Glutamatergic neuron (in vitro differentiated cells): ENCODE measurements around the gene TPO. TPM values are rescaled to one million over a fixed set of nuclear protein-coding genes. Genes with fewer than 3 reads are reported as not detected.

Experiments
- DNase-seq: peaks from one replicate; pipeline ENCODE4 v3.0.0; 2022
- H3K27ac Mint-ChIP-seq: one replicate; pipeline ENCODE4 v1.8.0; 2020; ENCODE audit warnings: mild to moderate bottlenecking, mixed read lengths, inconsistent platforms; ENCODE audit not compliant: unreplicated experiment
- H3K27me3 Mint-ChIP-seq: one replicate; pipeline ENCODE4 v1.8.0; 2020; ENCODE audit warnings: mild to moderate bottlenecking, moderate library complexity, mixed read lengths, inconsistent platforms; ENCODE audit not compliant: unreplicated experiment
- H3K36me3 Mint-ChIP-seq: one replicate; pipeline ENCODE4 v1.8.0; 2020; ENCODE audit warnings: mild to moderate bottlenecking, mixed read lengths, inconsistent platforms; ENCODE audit not compliant: unreplicated experiment
- H3K4me1 Mint-ChIP-seq: one replicate; pipeline ENCODE4 v1.8.0; 2020; ENCODE audit warnings: mild to moderate bottlenecking, low read depth, mixed read lengths, inconsistent platforms; ENCODE audit not compliant: unreplicated experiment
- H3K4me3 Mint-ChIP-seq: one replicate; pipeline ENCODE4 v1.8.0; 2020; ENCODE audit warnings: mild to moderate bottlenecking, mixed read lengths, inconsistent platforms; ENCODE audit not compliant: unreplicated experiment
- H3K9me3 Mint-ChIP-seq: one replicate; pipeline ENCODE4 v1.8.0; 2020; ENCODE audit warnings: mild to moderate bottlenecking, moderate library complexity, mixed read lengths, inconsistent platforms; ENCODE audit not compliant: unreplicated experiment
- total RNA-seq: library from RNA; stranded (reverse); fragmentation: NEBNext Ultra II Directional; extraction: Animal tissue kit (Norgen Biotek cat#: 25700); gene quantifications from one replicate; pipeline ENCODE4 v1.2.1, GENCODE V29; 2021; ENCODE audit not compliant: unreplicated experiment
- TF ChIP-seq, protein P1 (sequence below): fragments of 200-600 bp; sonication (generic); IDR thresholded peaks from one replicate; pipeline ENCODE4 v1.5.0; 2021; ENCODE audit not compliant: partially characterized antibody, unreplicated experiment

TPO gene
- total RNA-seq, 1 donor from 2014 or later, result not detected

DNA sequence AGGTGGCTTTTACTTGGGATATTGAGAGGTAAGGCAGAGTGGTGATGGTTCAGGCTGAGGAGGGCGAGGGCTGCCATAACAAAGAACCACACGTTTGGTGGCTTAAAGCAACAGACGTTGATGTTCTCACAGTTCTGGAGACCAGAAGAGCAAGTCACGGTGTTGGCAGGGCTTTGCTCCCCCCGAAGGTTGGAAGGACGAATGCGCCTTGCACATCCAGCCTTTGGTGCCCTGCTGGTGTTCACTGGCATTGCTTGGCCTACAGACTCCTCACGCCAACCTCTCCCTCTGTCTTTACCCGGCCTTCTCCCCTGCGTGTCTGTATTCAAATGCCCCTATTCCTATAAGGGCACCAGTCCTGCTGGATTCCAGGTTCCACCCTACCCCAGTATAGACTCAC, 125.4 kb downstream of the TPO start:
- H3K4me1 Mint-ChIP-seq, result peaks cover 29% of the 10 kb centered on the region
- peaks cover 4% of the 10 kb centered on the region for H3K27me3 Mint-ChIP-seq
- peak; percentile 52 for DNase-seq
- H3K9me3 Mint-ChIP-seq, result peaks cover 7% of the 10 kb centered on the region
- H3K27ac Mint-ChIP-seq, result no peak overlapping the region
- H3K4me3 Mint-ChIP-seq, result no peak overlapping the region
- TF ChIP-seq, protein P1, sequence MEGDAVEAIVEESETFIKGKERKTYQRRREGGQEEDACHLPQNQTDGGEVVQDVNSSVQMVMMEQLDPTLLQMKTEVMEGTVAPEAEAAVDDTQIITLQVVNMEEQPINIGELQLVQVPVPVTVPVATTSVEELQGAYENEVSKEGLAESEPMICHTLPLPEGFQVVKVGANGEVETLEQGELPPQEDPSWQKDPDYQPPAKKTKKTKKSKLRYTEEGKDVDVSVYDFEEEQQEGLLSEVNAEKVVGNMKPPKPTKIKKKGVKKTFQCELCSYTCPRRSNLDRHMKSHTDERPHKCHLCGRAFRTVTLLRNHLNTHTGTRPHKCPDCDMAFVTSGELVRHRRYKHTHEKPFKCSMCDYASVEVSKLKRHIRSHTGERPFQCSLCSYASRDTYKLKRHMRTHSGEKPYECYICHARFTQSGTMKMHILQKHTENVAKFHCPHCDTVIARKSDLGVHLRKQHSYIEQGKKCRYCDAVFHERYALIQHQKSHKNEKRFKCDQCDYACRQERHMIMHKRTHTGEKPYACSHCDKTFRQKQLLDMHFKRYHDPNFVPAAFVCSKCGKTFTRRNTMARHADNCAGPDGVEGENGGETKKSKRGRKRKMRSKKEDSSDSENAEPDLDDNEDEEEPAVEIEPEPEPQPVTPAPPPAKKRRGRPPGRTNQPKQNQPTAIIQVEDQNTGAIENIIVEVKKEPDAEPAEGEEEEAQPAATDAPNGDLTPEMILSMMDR, result peak; percentile 74
- no peaks in the 10 kb centered on the region for H3K36me3 Mint-ChIP-seq

- no peaks in the 10 kb centered on the region for H3K36me3 Mint-ChIP-seq
- H3K9me3 Mint-ChIP-seq, result peaks cover 7% of the 10 kb centered on the region
- no peak for DNase-seq
- TF ChIP-seq, protein P1, result no peak
- peaks cover 32% of the 10 kb centered on the region for H3K4me1 Mint-ChIP-seq
- peaks cover 4% of the 10 kb centered on the region for H3K27me3 Mint-ChIP-seq
- no peak overlapping the region for H3K4me3 Mint-ChIP-seq
- H3K27ac Mint-ChIP-seq, result no peak overlapping the region
These were observed 126.2 kb downstream of the TPO start for GRCh38 chr2:1539441-1539840.

DNA sequence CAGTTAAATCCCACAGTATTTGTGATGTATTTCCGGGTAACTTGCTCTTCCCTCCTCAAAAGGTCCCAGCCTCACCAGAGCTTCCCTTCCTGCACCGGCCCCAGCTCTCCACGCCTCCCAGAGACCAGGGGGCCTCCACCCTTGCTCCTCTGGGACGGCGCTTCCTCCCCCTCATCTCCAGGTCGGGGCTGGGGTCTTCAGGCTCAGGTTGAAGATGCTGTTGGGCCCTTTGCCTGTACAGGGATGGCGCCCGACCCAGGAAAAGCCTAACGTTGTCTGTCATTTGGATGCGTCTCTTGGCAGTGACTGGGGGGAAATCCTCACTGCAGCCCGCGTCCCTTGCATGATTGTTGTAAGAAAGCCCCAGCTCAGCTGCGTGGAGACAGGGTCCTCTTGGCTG, 126.7 kb downstream of the TPO start:
- peaks cover 6% of the 10 kb centered on the region for H3K27me3 Mint-ChIP-seq
- TF ChIP-seq, protein P1, result no peak
- H3K27ac Mint-ChIP-seq, result no peak overlapping the region
- peaks cover 9% of the 10 kb centered on the region for H3K9me3 Mint-ChIP-seq
- H3K36me3 Mint-ChIP-seq, result no peaks in the 10 kb centered on the region
- DNase-seq, result no peak
- H3K4me1 Mint-ChIP-seq, result peaks cover 35% of the 10 kb centered on the region
- H3K4me3 Mint-ChIP-seq, result no peak overlapping the region

DNA sequence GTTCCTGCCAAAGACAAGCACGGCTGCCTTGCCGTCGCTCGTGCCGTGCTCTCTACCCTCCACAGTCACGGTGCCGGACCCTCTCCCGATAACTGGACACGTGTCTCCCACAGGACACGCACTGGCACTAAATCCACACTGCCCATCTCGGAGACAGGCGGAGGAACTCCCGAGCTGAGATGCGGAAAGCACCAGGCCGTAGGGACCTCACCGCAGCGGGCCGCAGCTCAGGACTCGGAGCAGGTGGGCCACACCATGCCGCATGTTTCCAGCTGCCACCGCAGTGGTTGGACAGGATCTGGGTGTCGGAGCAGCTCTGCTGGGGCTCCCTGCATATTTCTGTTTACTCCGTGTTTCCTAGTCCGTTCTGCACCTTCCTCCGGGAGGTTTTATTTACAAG, 127.2 kb downstream of the TPO start:
- TF ChIP-seq, protein P1, result no peak
- H3K9me3 Mint-ChIP-seq, result peaks cover 9% of the 10 kb centered on the region
- H3K27ac Mint-ChIP-seq, result peak overlapping the region; percentile 38
- no peak overlapping the region for H3K4me3 Mint-ChIP-seq
- H3K27me3 Mint-ChIP-seq, result peaks cover 6% of the 10 kb centered on the region
- DNase-seq, result peak; percentile 33
- H3K36me3 Mint-ChIP-seq, result no peaks in the 10 kb centered on the region
- H3K4me1 Mint-ChIP-seq, result peaks cover 37% of the 10 kb centered on the region

GRCh38 chr2:1541040-1541439, 127.8 kb downstream of the TPO start:
- peaks cover 6% of the 10 kb centered on the region for H3K27me3 Mint-ChIP-seq
- H3K4me1 Mint-ChIP-seq, result peaks cover 43% of the 10 kb centered on the region
- H3K36me3 Mint-ChIP-seq, result no peaks in the 10 kb centered on the region
- DNase-seq, result no peak
- H3K4me3 Mint-ChIP-seq, result no peak overlapping the region
- peaks cover 9% of the 10 kb centered on the region for H3K9me3 Mint-ChIP-seq
- H3K27ac Mint-ChIP-seq, result no peak overlapping the region
- TF ChIP-seq, protein P1, result no peak
